Measurements from ENCODE around the gene GDF10.
A peak's percentile ranks its signal among the peaks of the same experiment; 100 is the strongest.

The GDF10 gene

GRCh38 chr10:47308775-47309174 is 8.8 kb downstream of the GDF10 start:
- H3K27ac ChIP-seq (ENCODE audit: low read length) = no peak overlapping the region
- peaks cover 43% of the 10 kb centered on the region for H3K27me3 ChIP-seq (replicated peaks; ENCODE audit: insufficient read depth, low read length)
- H3K4me2 ChIP-seq (ENCODE audit: low read depth, low read length) = no peak overlapping the region
- no peaks in the 10 kb centered on the region for H3K79me2 ChIP-seq (ENCODE audit: low read length)
- TF ChIP-seq CTCF (IDR thresholded peaks at IDR 0.05; ENCODE audit: low read length) (no peak), EZH2phosphoT487 (IDR thresholded peaks at IDR 0.05; ENCODE audit: low read length) (no peak), EZH2 (optimal IDR thresholded peaks at IDR 0.05; ENCODE audit: low read depth, low read length) (no peak)
- H3K9me2 ChIP-seq (replicated peaks; ENCODE audit: insufficient read depth, low read length) = no peaks in the 10 kb centered on the region
- no peak overlapping the region for H3K9ac ChIP-seq (ENCODE audit: low read length)
- H3K36me3 ChIP-seq (replicated peaks; ENCODE audit: insufficient read depth, low read length) = no peaks in the 10 kb centered on the region
- DNase-seq = no peak
- H3K4me1 ChIP-seq (ENCODE audit: low read length) = no peaks in the 10 kb centered on the region
- H4K20me1 ChIP-seq (ENCODE audit: insufficient read depth, low read length) = no peaks in the 10 kb centered on the region
- no peak overlapping the region for H3K4me3 ChIP-seq (ENCODE audit: low read length)
- H3K9me3 ChIP-seq (replicated peaks; ENCODE audit: insufficient read depth, low read length) = no peaks in the 10 kb centered on the region
- no peaks in the 10 kb centered on the region for H3F3A ChIP-seq (ENCODE audit: insufficient read depth, low read length)
- H2AFZ ChIP-seq (ENCODE audit: low read length) = no peak overlapping the region

GRCh38 chr10:47309408-47310089 is 9.6 kb downstream of the GDF10 start:
- no peaks in the 10 kb centered on the region for H3K9me2 ChIP-seq (replicated peaks; ENCODE audit: insufficient read depth, low read length)

GRCh38 chr10:47310090-47310505 is 10.1 kb downstream of the GDF10 start:
- H3K4me3 ChIP-seq (ENCODE audit: low read length) = no peak overlapping the region
- no peaks in the 10 kb centered on the region for H3K36me3 ChIP-seq (replicated peaks; ENCODE audit: insufficient read depth, low read length)
- TF ChIP-seq EZH2phosphoT487 (IDR thresholded peaks at IDR 0.05; ENCODE audit: low read length) (no peak), EZH2 (optimal IDR thresholded peaks at IDR 0.05; ENCODE audit: low read depth, low read length) (no peak), CTCF (IDR thresholded peaks at IDR 0.05; ENCODE audit: low read length) (no peak)
- no peaks in the 10 kb centered on the region for H3K9me3 ChIP-seq (replicated peaks; ENCODE audit: insufficient read depth, low read length)
- H3K4me2 ChIP-seq (ENCODE audit: low read depth, low read length) = no peak overlapping the region
- no peak overlapping the region for H3K27ac ChIP-seq (ENCODE audit: low read length)
- peaks cover 43% of the 10 kb centered on the region for H3K27me3 ChIP-seq (replicated peaks; ENCODE audit: insufficient read depth, low read length)
- no peak overlapping the region for H2AFZ ChIP-seq (ENCODE audit: low read length)
- H3K9me2 ChIP-seq (replicated peaks; ENCODE audit: insufficient read depth, low read length) = no peaks in the 10 kb centered on the region
- no peaks in the 10 kb centered on the region for H4K20me1 ChIP-seq (ENCODE audit: insufficient read depth, low read length)
- no peaks in the 10 kb centered on the region for H3K79me2 ChIP-seq (ENCODE audit: low read length)
- no peak for DNase-seq
- no peak overlapping the region for H3K9ac ChIP-seq (ENCODE audit: low read length)
- no peaks in the 10 kb centered on the region for H3F3A ChIP-seq (ENCODE audit: insufficient read depth, low read length)
- no peaks in the 10 kb centered on the region for H3K4me1 ChIP-seq (ENCODE audit: low read length)

More at GRCh38 chr10:47309408-47310089, 9.6 kb downstream of the GDF10 start:
- Histone ChIP-seq H3K36me3 (replicated peaks; ENCODE audit: insufficient read depth, low read length) (no peaks in the 10 kb centered on the region), H2AFZ (ENCODE audit: low read length) (no peak overlapping the region), H3K4me2 (ENCODE audit: low read depth, low read length) (no peak overlapping the region), H3K27me3 (replicated peaks; ENCODE audit: insufficient read depth, low read length) (peaks cover 43% of the 10 kb centered on the region), H3K4me1 (ENCODE audit: low read length) (no peaks in the 10 kb centered on the region), H3K9me3 (replicated peaks; ENCODE audit: insufficient read depth, low read length) (no peaks in the 10 kb centered on the region), H4K20me1 (ENCODE audit: insufficient read depth, low read length) (no peaks in the 10 kb centered on the region), H3F3A (ENCODE audit: insufficient read depth, low read length) (no peaks in the 10 kb centered on the region), H3K4me3 (ENCODE audit: low read length) (no peak overlapping the region), H3K9ac (ENCODE audit: low read length) (no peak overlapping the region), H3K79me2 (ENCODE audit: low read length) (no peaks in the 10 kb centered on the region), H3K27ac (ENCODE audit: low read length) (no peak overlapping the region)
- TF ChIP-seq EZH2 (optimal IDR thresholded peaks at IDR 0.05; ENCODE audit: low read depth, low read length) (no peak), EZH2phosphoT487 (IDR thresholded peaks at IDR 0.05; ENCODE audit: low read length) (no peak), CTCF (IDR thresholded peaks at IDR 0.05; ENCODE audit: low read length) (peak; percentile 37)
- no peak for DNase-seq
